ENCODE results near the gene BMP6.

DNA sequence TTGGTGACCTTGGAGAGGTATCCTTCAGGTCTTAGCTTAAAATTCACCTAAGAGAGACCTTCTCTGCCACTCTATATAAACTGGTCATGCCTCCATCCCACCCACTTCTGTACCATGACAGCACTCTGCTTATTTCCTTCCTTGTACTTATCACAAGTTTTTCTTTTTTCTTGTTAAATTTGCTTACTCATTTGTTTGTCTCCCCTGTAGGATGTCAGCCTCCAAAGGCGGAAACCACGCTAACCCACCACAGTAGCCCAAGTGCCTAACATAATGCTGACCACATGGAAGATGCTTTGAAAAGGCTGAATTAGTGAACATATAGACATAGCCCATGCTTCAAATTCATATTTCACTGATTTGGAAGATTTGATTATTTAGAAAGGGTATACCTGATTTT is 5.4 kb downstream of the BMP6 start:
- TF ChIP-seq, protein P1, sequence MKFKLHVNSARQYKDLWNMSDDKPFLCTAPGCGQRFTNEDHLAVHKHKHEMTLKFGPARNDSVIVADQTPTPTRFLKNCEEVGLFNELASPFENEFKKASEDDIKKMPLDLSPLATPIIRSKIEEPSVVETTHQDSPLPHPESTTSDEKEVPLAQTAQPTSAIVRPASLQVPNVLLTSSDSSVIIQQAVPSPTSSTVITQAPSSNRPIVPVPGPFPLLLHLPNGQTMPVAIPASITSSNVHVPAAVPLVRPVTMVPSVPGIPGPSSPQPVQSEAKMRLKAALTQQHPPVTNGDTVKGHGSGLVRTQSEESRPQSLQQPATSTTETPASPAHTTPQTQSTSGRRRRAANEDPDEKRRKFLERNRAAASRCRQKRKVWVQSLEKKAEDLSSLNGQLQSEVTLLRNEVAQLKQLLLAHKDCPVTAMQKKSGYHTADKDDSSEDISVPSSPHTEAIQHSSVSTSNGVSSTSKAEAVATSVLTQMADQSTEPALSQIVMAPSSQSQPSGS (IDR thresholded peaks at IDR 0.05; ENCODE audit: low read length): no peak
- no peak for TF ChIP-seq SRF (IDR thresholded peaks at IDR 0.05; ENCODE audit: low read depth, low read length)
- TF ChIP-seq, protein P2, sequence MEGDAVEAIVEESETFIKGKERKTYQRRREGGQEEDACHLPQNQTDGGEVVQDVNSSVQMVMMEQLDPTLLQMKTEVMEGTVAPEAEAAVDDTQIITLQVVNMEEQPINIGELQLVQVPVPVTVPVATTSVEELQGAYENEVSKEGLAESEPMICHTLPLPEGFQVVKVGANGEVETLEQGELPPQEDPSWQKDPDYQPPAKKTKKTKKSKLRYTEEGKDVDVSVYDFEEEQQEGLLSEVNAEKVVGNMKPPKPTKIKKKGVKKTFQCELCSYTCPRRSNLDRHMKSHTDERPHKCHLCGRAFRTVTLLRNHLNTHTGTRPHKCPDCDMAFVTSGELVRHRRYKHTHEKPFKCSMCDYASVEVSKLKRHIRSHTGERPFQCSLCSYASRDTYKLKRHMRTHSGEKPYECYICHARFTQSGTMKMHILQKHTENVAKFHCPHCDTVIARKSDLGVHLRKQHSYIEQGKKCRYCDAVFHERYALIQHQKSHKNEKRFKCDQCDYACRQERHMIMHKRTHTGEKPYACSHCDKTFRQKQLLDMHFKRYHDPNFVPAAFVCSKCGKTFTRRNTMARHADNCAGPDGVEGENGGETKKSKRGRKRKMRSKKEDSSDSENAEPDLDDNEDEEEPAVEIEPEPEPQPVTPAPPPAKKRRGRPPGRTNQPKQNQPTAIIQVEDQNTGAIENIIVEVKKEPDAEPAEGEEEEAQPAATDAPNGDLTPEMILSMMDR (IDR thresholded peaks at IDR 0.05; ENCODE audit: control extremely low read depth in 1 of 3, insufficient read depth in 1 of 3, low read depth in 1 of 3, low read length in 3 of 3): no peak
- no peak for TF ChIP-seq POLR2A (IDR thresholded peaks at IDR 0.05; ENCODE audit: control extremely low read depth in 1 of 2, low read depth in 2 of 2, low read length in 2 of 2)
- TF ChIP-seq EP300 (IDR thresholded peaks at IDR 0.05; ENCODE audit: borderline replicate concordance in 1 of 2, low read depth in 2 of 2, low read length in 2 of 2): no peak
- no peak for TF ChIP-seq TAF1 (IDR thresholded peaks at IDR 0.05; ENCODE audit: low read depth, low read length)

Data from H1 (cell line).